Karpas-422 (cell line): ENCODE measurements around the gene GID8. TPM values are rescaled to one million over a fixed set of nuclear protein-coding genes. Genes with fewer than 3 reads are reported as not detected.

Experiments
- DNase-seq: peaks from one replicate; pipeline ENCODE4 v3.0.0-alpha.2; 2015
- H2AFZ ChIP-seq: fragments of 200-600 bp; sonication (generic); 2 replicates; pipeline ENCODE4 v1.6.1; 2014; ENCODE audit warnings: antibody characterized with exemption, low read length, mixed read lengths
- H3K27ac ChIP-seq: fragments of 200-600 bp; sonication (generic); 2 replicates; pipeline ENCODE4 v1.5.1; 2014; ENCODE audit warnings: mild to moderate bottlenecking, low read length, moderate library complexity
- H3K27me3 ChIP-seq: fragments of 200-600 bp; sonication (generic); 2 replicates; pipeline ENCODE4 v1.6.1; 2014; ENCODE audit warnings: low read length, mixed read lengths
- H3K36me3 ChIP-seq: fragments of 200-600 bp; sonication (generic); 2 replicates; pipeline ENCODE4 v1.6.1; 2014; ENCODE audit warnings: low read length, mixed read lengths; ENCODE audit not compliant: insufficient read depth
- H3K4me1 ChIP-seq: fragments of 200-600 bp; sonication (generic); 2 replicates; pipeline ENCODE4 v1.6.1; 2014; ENCODE audit warnings: mild to moderate bottlenecking, low read length, mixed read lengths
- H3K4me2 ChIP-seq: fragments of 200-600 bp; sonication (generic); 2 replicates; pipeline ENCODE4 v1.6.1; 2014; ENCODE audit warnings: low read length, low read depth, mild to moderate bottlenecking; ENCODE audit not compliant: poor library complexity, severe bottlenecking
- H3K4me3 ChIP-seq: fragments of 200-600 bp; sonication (generic); 2 replicates; pipeline ENCODE4 v1.5.1; 2014; ENCODE audit warnings: mild to moderate bottlenecking, antibody characterized with exemption, low read length, mixed read lengths
- H3K79me2 ChIP-seq: fragments of 200-600 bp; sonication (generic); 2 replicates; pipeline ENCODE4 v1.6.1; 2014; ENCODE audit warnings: mild to moderate bottlenecking, low read length, mixed read lengths
- H3K9ac ChIP-seq: fragments of 200-600 bp; sonication (generic); 2 replicates; pipeline ENCODE4 v1.6.0; 2014; ENCODE audit warnings: low read length
- H3K9me2 ChIP-seq: fragments of 200-600 bp; sonication (generic), shearing (Covaris generic); replicated peaks from 2 replicates; pipeline ENCODE4 v1.6.0; 2014; ENCODE audit warnings: mild to moderate bottlenecking, low read length, moderate library complexity; ENCODE audit not compliant: insufficient read depth
- H3K9me3 ChIP-seq: fragments of 300-700, 200-600 bp; sonication (generic); 2 replicates; pipeline ENCODE4 v1.6.1; 2014; ENCODE audit warnings: low read length, mixed read lengths
- H4K20me1 ChIP-seq: fragments of 200-600 bp; sonication (generic); 2 replicates; pipeline ENCODE4 v1.6.1; 2014; ENCODE audit warnings: mild to moderate bottlenecking, antibody characterized with exemption, low read length, low read depth; ENCODE audit not compliant: insufficient read depth
- total RNA-seq: library from RNA; depleted of rRNA; stranded (reverse); fragments of >200 nt; shearing (Covaris generic); gene quantifications from 2 replicates; pipeline ENCODE4 v1.2.3, GENCODE V29; 2014; ENCODE audit warnings: low replicate concordance

Gene GID8
- total RNA-seq, 1 experiment from 2014 or later: 31.3 TPM

- no peaks in the 10 kb centered on the region for H4K20me1 ChIP-seq
- DNase-seq: peak; percentile 87
- peaks cover 24% of the 10 kb centered on the region for H3K4me1 ChIP-seq
- no peak overlapping the region for H3K4me3 ChIP-seq
- H3K27ac ChIP-seq: peak overlapping the region; percentile 48
- H3K9me3 ChIP-seq: no peaks in the 10 kb centered on the region
- H3K9me2 ChIP-seq: no peaks in the 10 kb centered on the region
- H2AFZ ChIP-seq: no peak overlapping the region
- peaks cover 67% of the 10 kb centered on the region for H3K36me3 ChIP-seq
- peaks cover 10% of the 10 kb centered on the region for H3K79me2 ChIP-seq
- no peak overlapping the region for H3K4me2 ChIP-seq
- no peaks in the 10 kb centered on the region for H3K27me3 ChIP-seq
- peak overlapping the region; percentile 30 for H3K9ac ChIP-seq
These were observed 37.8 kb upstream of the GID8 start for GRCh38 chr20:62900052-62900691.

DNA sequence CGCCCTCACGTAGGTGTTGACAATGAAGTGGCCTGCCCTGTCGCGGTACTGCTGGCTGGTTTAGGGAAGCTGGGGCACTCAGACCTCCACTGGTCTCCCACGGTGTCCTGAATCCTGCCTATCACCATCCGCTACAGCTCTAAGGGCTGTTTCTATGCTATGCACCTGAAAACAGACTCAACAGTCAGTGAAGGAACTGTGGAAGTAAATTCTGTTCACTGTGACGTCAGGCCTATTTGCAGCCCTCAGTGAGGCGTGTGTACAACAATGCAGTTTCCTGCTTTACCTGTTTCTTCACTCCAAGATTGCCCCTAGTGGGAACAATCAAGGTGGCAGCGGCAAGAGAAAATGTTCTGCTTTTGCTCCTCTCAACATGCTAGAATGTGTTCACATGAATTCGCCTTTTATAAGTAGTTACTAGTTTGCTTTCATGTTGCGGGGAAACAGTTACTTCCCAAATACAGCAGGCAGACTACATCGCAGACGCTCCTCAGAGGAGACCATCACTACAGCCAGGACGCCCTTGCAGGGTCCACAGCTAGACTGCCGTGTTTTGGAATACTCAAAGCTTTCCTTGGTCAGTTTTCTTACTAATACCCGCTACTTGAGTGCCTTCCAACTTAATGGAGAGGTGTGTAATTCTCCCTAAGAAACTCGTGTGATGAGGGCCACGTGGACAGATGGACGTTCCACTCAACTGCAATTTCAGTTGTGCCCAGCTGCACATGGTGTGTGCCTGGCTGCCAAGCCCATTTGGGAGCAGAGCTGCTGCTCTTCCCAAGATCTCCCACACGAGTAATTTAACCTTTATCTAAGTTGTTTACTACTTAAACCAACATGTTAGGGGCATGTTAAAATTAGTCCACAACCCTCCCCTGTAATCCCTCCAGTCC lies 37.0 kb upstream of the GID8 start:
- Histone ChIP-seq H3K79me2 (peaks cover 10% of the 10 kb centered on the region), H2AFZ (no peak overlapping the region), H3K9me3 (no peaks in the 10 kb centered on the region), H3K4me3 (no peak overlapping the region), H4K20me1 (no peaks in the 10 kb centered on the region), H3K36me3 (peaks cover 69% of the 10 kb centered on the region), H3K9me2 (no peaks in the 10 kb centered on the region), H3K9ac (peak overlapping the region; percentile 29), H3K4me1 (peaks cover 24% of the 10 kb centered on the region), H3K27me3 (no peaks in the 10 kb centered on the region), H3K4me2 (no peak overlapping the region), H3K27ac (peak overlapping the region; percentile 43)
- peak; percentile 65 for DNase-seq

DNA sequence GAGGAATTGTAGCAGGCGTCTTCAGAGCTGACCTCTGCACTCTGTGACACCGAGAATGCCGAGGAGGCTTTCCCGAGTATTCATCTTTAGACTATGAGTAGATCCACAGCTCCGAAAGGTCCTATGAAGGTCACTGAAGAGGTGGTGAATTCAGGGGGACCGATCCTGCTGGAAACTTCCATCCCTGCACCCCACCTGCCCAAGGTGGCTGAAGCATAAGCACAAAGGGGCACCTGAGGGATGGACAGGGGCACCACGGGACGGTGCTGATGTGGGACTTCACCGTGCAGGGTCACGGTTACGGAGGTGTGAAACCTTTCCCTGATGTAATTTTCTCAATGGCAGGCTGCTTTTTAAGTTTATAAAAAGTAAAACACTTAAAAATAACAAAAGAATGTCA lies 36.1 kb upstream of the GID8 start:
- Histone ChIP-seq H4K20me1 (peaks cover 3% of the 10 kb centered on the region; the same call in 1 of the 2 replicates), H3K27me3 (no peaks in the 10 kb centered on the region), H3K4me3 (no peak overlapping the region), H3K9me3 (no peaks in the 10 kb centered on the region), H2AFZ (no peak overlapping the region), H3K9ac (no peak overlapping the region), H3K36me3 (peaks cover 67% of the 10 kb centered on the region), H3K9me2 (no peaks in the 10 kb centered on the region), H3K79me2 (peaks cover 12% of the 10 kb centered on the region), H3K27ac (no peak overlapping the region), H3K4me1 (peaks cover 24% of the 10 kb centered on the region), H3K4me2 (no peak overlapping the region)
- no peak for DNase-seq

DNA sequence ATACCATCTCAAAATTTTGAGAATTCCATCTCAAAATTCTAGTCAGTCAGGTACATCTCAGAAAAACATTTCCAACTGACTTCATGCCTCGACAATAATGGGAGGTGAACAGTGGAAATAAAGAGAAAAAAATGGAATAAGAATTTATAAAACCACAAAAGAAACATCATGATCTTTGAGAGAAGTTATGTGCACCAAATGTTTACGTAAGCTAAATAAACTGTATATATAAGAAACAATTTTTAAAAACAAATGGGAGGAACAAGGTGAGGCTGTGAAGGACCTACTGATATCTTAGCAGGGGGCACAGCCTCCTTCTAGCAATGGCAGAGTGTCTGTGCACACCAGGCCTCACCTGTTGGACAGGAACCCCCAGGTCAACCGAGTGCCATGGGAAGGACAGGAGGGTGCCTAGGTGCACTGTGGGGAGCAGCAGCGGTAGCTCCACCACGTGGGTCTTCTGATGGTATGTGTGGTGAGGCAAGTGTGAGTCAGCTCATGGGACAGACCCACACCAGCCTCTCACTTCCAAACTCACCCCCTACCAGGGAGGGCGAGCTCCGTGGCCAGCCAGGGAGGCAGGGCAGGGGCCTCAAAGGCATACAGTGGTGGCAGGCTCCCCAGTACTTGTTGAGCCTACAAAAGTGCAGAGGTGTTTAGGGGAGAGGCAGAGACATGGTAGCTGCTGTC lies 34.9 kb upstream of the GID8 start:
- H3K79me2 ChIP-seq: peaks cover 17% of the 10 kb centered on the region
- H3K36me3 ChIP-seq: peaks cover 64% of the 10 kb centered on the region
- H3K27ac ChIP-seq: no peak overlapping the region
- no peaks in the 10 kb centered on the region for H3K27me3 ChIP-seq
- no peaks in the 10 kb centered on the region for H3K9me3 ChIP-seq
- no peak overlapping the region for H2AFZ ChIP-seq
- H3K4me3 ChIP-seq: no peak overlapping the region
- peaks cover 9% of the 10 kb centered on the region for H4K20me1 ChIP-seq
- no peaks in the 10 kb centered on the region for H3K9me2 ChIP-seq
- H3K4me2 ChIP-seq: no peak overlapping the region
- peaks cover 24% of the 10 kb centered on the region for H3K4me1 ChIP-seq
- no peak overlapping the region for H3K9ac ChIP-seq
- no peak for DNase-seq

DNA sequence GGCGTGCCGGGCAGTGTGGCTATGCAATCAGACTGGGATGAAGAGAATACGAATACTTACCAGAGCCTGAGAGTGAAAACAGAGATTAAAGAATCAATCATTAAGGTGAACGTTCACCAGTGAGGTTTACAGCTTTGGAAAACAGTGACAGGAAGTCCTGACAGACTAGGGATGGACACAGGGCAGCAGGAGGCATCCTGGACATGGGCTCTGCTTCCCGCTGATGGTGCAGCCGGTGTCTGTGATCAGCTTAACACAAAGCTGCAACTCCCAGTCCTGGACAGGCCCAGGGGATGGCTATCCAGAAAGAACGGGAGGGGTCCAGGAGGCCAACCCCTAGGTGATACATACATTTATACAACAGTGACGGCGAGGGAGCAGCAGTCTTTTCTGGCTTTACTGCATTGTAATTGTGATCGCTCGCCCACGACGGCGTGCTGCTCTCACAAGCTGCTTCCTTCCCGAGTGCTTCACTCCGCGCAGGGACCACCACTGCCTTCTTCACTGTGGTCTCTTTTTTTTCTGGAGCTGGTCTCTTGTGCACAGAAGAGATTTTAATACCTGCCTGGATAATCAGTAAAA lies 32.3 kb upstream of the GID8 start:
- Histone ChIP-seq H3K9me3 (no peaks in the 10 kb centered on the region), H3K27me3 (no peaks in the 10 kb centered on the region), H3K4me3 (no peak overlapping the region), H3K4me1 (peaks cover 14% of the 10 kb centered on the region), H2AFZ (no peak overlapping the region), H3K9me2 (no peaks in the 10 kb centered on the region), H3K4me2 (no peak overlapping the region), H3K36me3 (peaks cover 54% of the 10 kb centered on the region), H3K27ac (no peak overlapping the region), H4K20me1 (peaks cover 31% of the 10 kb centered on the region), H3K79me2 (peaks cover 29% of the 10 kb centered on the region), H3K9ac (no peak overlapping the region)
- no peak for DNase-seq

GRCh38 chr20:62906209-62906608 lies 31.7 kb upstream of the GID8 start:
- peaks cover 34% of the 10 kb centered on the region for H3K79me2 ChIP-seq
- peaks cover 8% of the 10 kb centered on the region for H3K4me1 ChIP-seq
- peaks cover 59% of the 10 kb centered on the region for H3K36me3 ChIP-seq
- no peak overlapping the region for H2AFZ ChIP-seq
- no peak overlapping the region for H3K4me3 ChIP-seq
- H3K27me3 ChIP-seq: no peaks in the 10 kb centered on the region
- DNase-seq: no peak
- H3K9me2 ChIP-seq: no peaks in the 10 kb centered on the region
- H3K27ac ChIP-seq: no peak overlapping the region
- H3K9me3 ChIP-seq: no peaks in the 10 kb centered on the region
- no peak overlapping the region for H3K9ac ChIP-seq
- H3K4me2 ChIP-seq: no peak overlapping the region
- H4K20me1 ChIP-seq: peaks cover 35% of the 10 kb centered on the region

DNA sequence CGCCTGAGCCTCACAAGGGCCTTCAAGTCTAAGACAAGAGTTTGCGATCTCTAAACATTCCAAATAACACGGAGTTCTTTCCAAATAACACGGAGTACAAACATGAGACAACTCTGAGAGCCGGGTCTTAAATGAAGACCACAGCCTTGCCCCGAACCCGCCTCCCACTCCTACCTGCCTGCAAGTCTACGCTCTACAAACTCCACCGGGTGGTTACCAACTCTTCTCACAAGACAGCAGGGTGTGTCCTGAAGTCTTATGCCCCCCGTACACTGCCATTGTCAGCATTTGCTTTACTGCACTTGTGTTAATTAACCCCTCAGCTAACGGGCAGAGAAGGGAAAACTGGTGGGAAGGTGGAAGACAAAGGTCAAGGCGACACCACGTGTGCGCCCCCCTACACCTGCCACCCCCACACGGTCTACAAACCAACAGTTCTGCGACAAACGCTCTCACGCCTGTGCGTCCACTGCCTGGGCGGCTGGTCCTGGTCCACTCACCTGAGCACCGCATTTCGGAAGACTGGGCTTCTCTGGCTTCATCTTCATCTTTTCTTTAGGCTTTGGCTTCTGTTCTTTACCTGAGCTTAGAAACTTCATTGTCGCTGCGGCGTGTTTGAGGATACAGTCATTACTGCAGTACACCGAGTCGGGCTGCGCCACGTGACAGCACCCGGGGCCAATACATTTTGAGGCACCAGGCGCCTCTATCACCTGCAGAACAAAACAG lies 31.1 kb upstream of the GID8 start:
- Histone ChIP-seq H3K36me3 (peaks cover 61% of the 10 kb centered on the region), H4K20me1 (peaks cover 41% of the 10 kb centered on the region), H3K9ac (no peak overlapping the region), H3K9me2 (no peaks in the 10 kb centered on the region), H3K79me2 (peaks cover 41% of the 10 kb centered on the region), H3K4me2 (no peak overlapping the region), H3K27ac (no peak overlapping the region), H3K27me3 (no peaks in the 10 kb centered on the region), H3K4me1 (peaks cover 2% of the 10 kb centered on the region; the same call in 1 of the 2 replicates), H2AFZ (no peak overlapping the region), H3K9me3 (no peaks in the 10 kb centered on the region), H3K4me3 (no peak overlapping the region)
- DNase-seq: no peak
